ENCODE measurements around the gene ZNF385B.
A peak's percentile ranks its signal among the peaks of the same experiment; 100 is the strongest.

ZNF385B gene

DNA sequence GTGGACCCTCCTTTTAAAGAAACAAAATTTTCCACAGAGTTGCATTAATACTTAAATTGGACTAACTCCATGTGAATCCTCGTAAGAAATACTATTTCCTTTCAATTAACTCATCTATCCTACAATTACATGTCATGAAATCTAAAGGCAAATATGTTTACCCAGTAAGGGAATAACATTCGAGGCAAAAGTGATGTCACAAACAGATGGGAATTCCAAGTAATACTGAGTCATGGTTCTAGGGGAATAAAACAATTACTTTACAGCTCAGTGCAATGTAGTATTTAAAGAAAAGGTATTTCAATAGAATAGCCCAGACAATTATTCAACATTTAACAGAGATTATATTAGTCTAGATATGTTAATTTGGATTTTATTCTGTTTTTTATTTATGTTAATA lies 205.8 kb downstream of the ZNF385B start:
- DNase-seq (ENCODE audit: low read depth) = peak; percentile 89
- H3K4me3 ChIP-seq (ENCODE audit: control insufficient read depth, low read depth, low read length) = no peak overlapping the region
- TF ChIP-seq CTCF (conservative IDR thresholded peaks at IDR 0.05; ENCODE audit: control insufficient read depth, insufficient read depth, low read depth, low read length) = no peak

DNA sequence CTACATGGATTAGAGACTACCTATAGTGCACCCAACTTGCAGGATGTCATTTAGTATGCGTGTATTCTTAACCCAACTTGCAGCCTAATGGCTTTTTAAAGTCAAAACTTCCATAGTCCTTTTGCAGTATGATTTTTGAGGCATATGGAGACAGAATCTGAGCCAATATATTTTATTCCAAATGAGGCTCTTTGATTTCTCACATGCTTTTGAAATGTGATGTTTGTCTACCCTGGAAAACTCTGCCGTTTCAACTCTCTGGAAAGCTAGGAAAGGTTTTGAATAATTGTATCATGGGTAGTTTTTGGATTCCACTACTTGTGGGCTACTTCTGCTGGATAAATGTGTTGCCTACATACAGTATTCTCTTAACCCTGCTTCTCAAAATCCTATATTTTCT lies 206.6 kb downstream of the ZNF385B start:
- H3K4me3 ChIP-seq (ENCODE audit: control insufficient read depth, low read depth, low read length) = no peak overlapping the region
- TF ChIP-seq CTCF (conservative IDR thresholded peaks at IDR 0.05; ENCODE audit: control insufficient read depth, insufficient read depth, low read depth, low read length) = no peak
- no peak for DNase-seq (ENCODE audit: low read depth)

GRCh38 chr2:179652296-179652695 lies 209.1 kb downstream of the ZNF385B start:
- no peak overlapping the region for H3K4me3 ChIP-seq (ENCODE audit: control insufficient read depth, low read depth, low read length)
- no peak for DNase-seq (ENCODE audit: low read depth)
- TF ChIP-seq CTCF (conservative IDR thresholded peaks at IDR 0.05; ENCODE audit: control insufficient read depth, insufficient read depth, low read depth, low read length) = no peak

- TF ChIP-seq CTCF (conservative IDR thresholded peaks at IDR 0.05; ENCODE audit: control insufficient read depth, insufficient read depth, low read depth, low read length) = no peak
- DNase-seq (ENCODE audit: low read depth) = no peak
- no peak overlapping the region for H3K4me3 ChIP-seq (ENCODE audit: control insufficient read depth, low read depth, low read length)
Measured at GRCh38 chr2:179650420-179650819, 211.0 kb downstream of the ZNF385B start.

GRCh38 chr2:179646862-179647587 lies 214.4 kb downstream of the ZNF385B start:
- no peak overlapping the region for H3K4me3 ChIP-seq (ENCODE audit: control insufficient read depth, low read depth, low read length)
- TF ChIP-seq CTCF (conservative IDR thresholded peaks at IDR 0.05; ENCODE audit: control insufficient read depth, insufficient read depth, low read depth, low read length) = no peak
- no peak for DNase-seq (ENCODE audit: low read depth)

- no peak for TF ChIP-seq CTCF (conservative IDR thresholded peaks at IDR 0.05; ENCODE audit: control insufficient read depth, insufficient read depth, low read depth, low read length)
- DNase-seq (ENCODE audit: low read depth) = no peak
- no peak overlapping the region for H3K4me3 ChIP-seq (ENCODE audit: control insufficient read depth, low read depth, low read length)
Measured at GRCh38 chr2:179646173-179646769, 215.1 kb downstream of the ZNF385B start.
